Measurements from ENCODE around the gene HORMAD2.

GRCh38 chr22:30182815-30183214, 102.6 kb downstream of the HORMAD2 start:
- TF ChIP-seq EZH2 (IDR thresholded peaks at IDR 0.05; ENCODE audit: insufficient read depth, poor library complexity, severe bottlenecking) (no peak), EZH2phosphoT487 (IDR thresholded peaks at IDR 0.05; ENCODE audit: insufficient read depth, low read depth) (no peak)
